HCT116 (cell line): ENCODE measurements around the gene RGS6. TPM values are rescaled to one million over a fixed set of nuclear protein-coding genes. Genes with fewer than 3 reads are reported as not detected.
A peak's percentile ranks its signal among the peaks of the same experiment; 100 is the strongest.

Experiments
- ATAC-seq: fragments of 200-7000 bp; cut with Tn5 transposase; 2 replicates; pipeline ENCODE4 v1.9.1; 2020; ENCODE audit warnings: mild to moderate bottlenecking, moderate library complexity
- BruUV-seq: library from RNA; stranded (reverse); fragments of 400-500 nt; replicated peaks from 2 replicates; lab custom pipeline; 2021; lab: Mats Ljungman, UMichigan
- CTCF ChIA-PET: fragments of 300-600 bp; sonication (Branson Sonifier 250); formaldehyde crosslinking; loops from one replicate; lab custom pipeline; 2021; ENCODE audit warnings: antibody characterized with exemption; lab: Charles Lee
- POLR2A ChIA-PET: fragments of 300-600, 350-600 bp; sonication (Branson Sonifier 250); formaldehyde crosslinking; loops from one replicate; lab custom pipeline; 2021; ENCODE audit warnings: antibody characterized with exemption; lab: Charles Lee
- RAD21 ChIA-PET, 2 experiments: fragments of 300-600 bp; sonication (Branson Sonifier 250); formaldehyde crosslinking; loops; one replicate each; lab custom pipeline; 2023; ENCODE audit warnings: low total read pairs in 2 of 2; ENCODE audit not compliant: uncharacterized antibody in 2 of 2, unreplicated experiment in 2 of 2, low non-redundant PET in 1 of 2; lab: Charles Lee
- DNase-seq: peaks from one replicate; pipeline ENCODE4 v3.0.0-alpha.2; 2010; ENCODE audit warnings: low read depth, low spot score
- H2AFZ ChIP-seq: fragments of 200-600 bp; shearing (Covaris generic), sonication (generic); 2 replicates; pipeline ENCODE4 v1.6.1; 2017; ENCODE audit warnings: low read depth, mixed run types, mixed read lengths, antibody characterized with exemption, low read length; ENCODE audit not compliant: poor library complexity, severe bottlenecking
- H3K27ac ChIP-seq: 2 replicates; pipeline ENCODE4 v1.5.1; 2012; ENCODE audit warnings: low read depth, low read length
- H3K27me3 ChIP-seq: fragments of 200-600 bp; sonication (generic); 2 replicates; pipeline ENCODE4 v1.6.1; 2016; ENCODE audit warnings: mixed run types, low read length, mixed read lengths; ENCODE audit not compliant: insufficient read depth
- H3K36me3 ChIP-seq, 2 experiments: fragments of 200-500 bp in 1 of 2; fragments of 200-600 bp in 1 of 2; sonication (Bioruptor generic) in 1 of 2; sonication (generic) in 1 of 2; 2 replicates each; pipeline versions ENCODE4 v1.5.1 to v1.6.1; 2014 to 2016; ENCODE audit warnings: low read length in 2 of 2, inconsistent platforms in 1 of 2, mixed read lengths in 1 of 2, mixed run types in 1 of 2; ENCODE audit not compliant: insufficient read depth in 2 of 2, control insufficient read depth in 1 of 2
- H3K4me1 ChIP-seq, 2 experiments: fragments of 200-600 bp in 1 of 2; sonication (generic) in 1 of 2; 2 replicates each; pipeline versions ENCODE4 v1.5.1 to v1.6.1; 2012 to 2017; ENCODE audit warnings: low read length in 2 of 2, inconsistent platforms in 1 of 2, mild to moderate bottlenecking in 1 of 2, mixed read lengths in 1 of 2, mixed run types in 1 of 2, moderate library complexity in 1 of 2; ENCODE audit not compliant: insufficient read depth in 2 of 2, control insufficient read depth in 1 of 2
- H3K4me2 ChIP-seq: fragments of 200-600 bp; sonication (generic); 2 replicates; pipeline ENCODE4 v1.6.1; 2017; ENCODE audit warnings: mixed run types, low read length, mixed read lengths
- H3K4me3 ChIP-seq, 2 experiments: fragments of 200-600 bp in 1 of 2; sonication (generic) in 1 of 2; replicated peaks in 1 of 2; 2 replicates each; pipeline ENCODE4 v1.5.1; 2011 to 2016; ENCODE audit warnings: low read length in 2 of 2, control low read depth in 1 of 2, low read depth in 1 of 2, mild to moderate bottlenecking in 1 of 2, mixed read lengths in 1 of 2, mixed run types in 1 of 2
- H3K79me2 ChIP-seq: fragments of 200-600 bp; sonication (generic); 2 replicates; pipeline ENCODE4 v1.6.1; 2017; ENCODE audit warnings: mild to moderate bottlenecking, mixed run types, low read length, moderate library complexity, mixed read lengths; ENCODE audit not compliant: insufficient read depth
- H3K9ac ChIP-seq: fragments of 200-600 bp; sonication (generic); 2 replicates; pipeline ENCODE4 v1.6.1; 2016; ENCODE audit warnings: low read length, mixed read lengths
- H3K9me2 ChIP-seq: fragments of 200-600 bp; sonication (generic), shearing (Covaris generic); 2 replicates; pipeline ENCODE4 v1.6.1; 2017; ENCODE audit warnings: mixed run types, mild to moderate bottlenecking, moderate library complexity; ENCODE audit not compliant: insufficient read depth
- H3K9me3 ChIP-seq, 2 experiments: fragments of 200-500 bp in 1 of 2; fragments of 200-600 bp in 1 of 2; sonication (Bioruptor generic) in 1 of 2; sonication (generic) in 1 of 2; 2 replicates each; pipeline ENCODE4 v1.6.1; 2014 to 2017; ENCODE audit warnings: low read length in 2 of 2, mixed read lengths in 2 of 2, inconsistent platforms in 1 of 2, low read depth in 1 of 2, mild to moderate bottlenecking in 1 of 2, mixed run types in 1 of 2, moderate library complexity in 1 of 2; ENCODE audit not compliant: control insufficient read depth in 1 of 2, insufficient read depth in 1 of 2
- H4K20me1 ChIP-seq: fragments of 200-600 bp; sonication (generic), shearing (Covaris generic); 2 replicates; pipeline ENCODE4 v1.6.1; 2017; ENCODE audit warnings: mixed run types, mild to moderate bottlenecking, moderate library complexity; ENCODE audit not compliant: insufficient read depth
- CBX3 ChIP-seq: IDR thresholded peaks from 2 replicates; pipeline ENCODE4 v1.6.1; 2012; ENCODE audit warnings: low read depth
- CEBPB ChIP-seq: IDR thresholded peaks from 2 replicates; pipeline ENCODE4 v1.6.1; 2012; ENCODE audit warnings: low read depth
- CTCF ChIP-seq, 3 experiments: fragments of 200-600 bp in 1 of 3; sonication (generic) in 1 of 3; IDR thresholded peaks in 2 of 3; conservative IDR thresholded peaks in 1 of 3; 2 replicates each; pipeline ENCODE4 v1.5.1; 2012 to 2017; ENCODE audit warnings: low read depth in 2 of 3, low read length in 2 of 3, antibody characterized with exemption in 1 of 3, borderline replicate concordance in 1 of 3, control low read depth in 1 of 3, mild to moderate bottlenecking in 1 of 3, mixed read lengths in 1 of 3, mixed run types in 1 of 3, moderate library complexity in 1 of 3; ENCODE audit not compliant: insufficient read depth in 1 of 3
- EZH2 ChIP-seq: fragments of 200-600 bp; sonication (generic); IDR thresholded peaks from 2 replicates; pipeline ENCODE4 v1.6.1; 2017; ENCODE audit warnings: antibody characterized with exemption, mixed run types
- FOSL1 ChIP-seq: IDR thresholded peaks from 2 replicates; pipeline ENCODE4 v1.6.1; 2012; ENCODE audit warnings: low read depth
- JUND ChIP-seq: IDR thresholded peaks from 2 replicates; pipeline ENCODE4 v1.6.1; 2012
- MAX ChIP-seq: IDR thresholded peaks from 2 replicates; pipeline ENCODE4 v1.6.1; 2012
- POLR2AphosphoS5 ChIP-seq: IDR thresholded peaks from 2 replicates; pipeline ENCODE4 v1.6.1; 2011; ENCODE audit warnings: mild to moderate bottlenecking, low read depth, low read length, moderate library complexity
- RAD21 ChIP-seq: IDR thresholded peaks from 2 replicates; pipeline ENCODE4 v1.6.1; 2012; ENCODE audit warnings: low read depth, mild to moderate bottlenecking
- SIN3A ChIP-seq: IDR thresholded peaks from 2 replicates; pipeline ENCODE4 v1.6.1; 2012; ENCODE audit warnings: low read depth
- SP1 ChIP-seq: IDR thresholded peaks from 2 replicates; pipeline ENCODE4 v1.6.1; 2012; ENCODE audit warnings: low read depth
- TCF7L2 ChIP-seq: IDR thresholded peaks from 2 replicates; pipeline ENCODE4 v1.7.0; 2011; ENCODE audit warnings: borderline replicate concordance, inconsistent platforms; ENCODE audit not compliant: insufficient read depth, insufficient read length; ENCODE audit errors: extremely low read depth
- ZFX ChIP-seq: fragments of 450-650 bp; IDR thresholded peaks from 2 replicates; pipeline ENCODE4 v1.6.1; 2017
- intact Hi-C: fragments of 100-400 bp; cut with micrococcal nuclease; formaldehyde crosslinking; loops from 2 replicates; pipeline ENCODE4 v1.10.0; 2022
- total RNA-seq: library from RNA; stranded (reverse); gene quantifications from one replicate; pipeline ENCODE4 v1.2.1, GENCODE V29; 2021; ENCODE audit not compliant: unreplicated experiment

RGS6 gene
- total RNA-seq, 1 experiment from 2014 or later, result 4.7 TPM

GRCh38 chr14:72463291-72463866, 531.1 kb downstream of the RGS6 start:
- peak; percentile 73 for DNase-seq
- ATAC-seq, result peak; percentile 96
- Histone ChIP-seq H3K79me2 (no peaks in the 10 kb centered on the region), H3K27me3 (no peaks in the 10 kb centered on the region), H3K9me3 (no peaks in the 10 kb centered on the region), H2AFZ (peak overlapping the region; percentile 36), H3K4me3 (peak overlapping the region in 1 of 2 experiments; percentile 39; a peak in 2 of 4 replicates), H3K27ac (peak overlapping the region; percentile 24; the same call in 1 of the 2 replicates), H4K20me1 (no peaks in the 10 kb centered on the region), H3K4me2 (peak overlapping the region; percentile 71), H3K9me2 (no peaks in the 10 kb centered on the region), H3K36me3 (no peaks in the 10 kb centered on the region), H3K4me1 (peaks cover 14 to 24% of the 10 kb centered on the region in 2 experiments), H3K9ac (peak overlapping the region; percentile 34)
- BruUV-seq, result no TSS peak
- ChIA-PET CTCF (interaction anchor here (0.6 kb wide), 2 partner anchors 51 to 445 kb away, joined by 3 read pairs; no protein-coding TSS in a partner anchor), POLR2A (interaction anchor here (0.6 to 1.8 kb wide), 3 partner anchors 9 to 13 kb away, joined by 3 to 10 read pairs (median 3); no protein-coding TSS in a partner anchor), RAD21 (no interaction called here)
- intact Hi-C loops, result loop anchor here (5.0 kb wide), 1 partner anchor 999 kb away; no protein-coding TSS in a partner anchor
- TF ChIP-seq SIN3A (0 out of 2 replicates have a peak, but pooled peaks have one; percentile 20), TCF7L2 (no peak), FOSL1 (peak; percentile 74), MAX (peak; percentile 57; the same call in 1 of the 2 replicates), SP1 (peak; percentile 72), EZH2 (no peak), CBX3 (peak; percentile 77), CEBPB (no peak), JUND (peak; percentile 59; the same call in 1 of the 2 replicates)

GRCh38 chr14:72464226-72464625, 532.0 kb downstream of the RGS6 start:
- BruUV-seq, result no TSS peak
- no peaks in the 10 kb centered on the region for H3K9me2 ChIP-seq
- intact Hi-C loops, result loop anchor here (5.0 kb wide), 1 partner anchor 998 kb away; no protein-coding TSS in a partner anchor
- H3K4me3 ChIP-seq, result no peak overlapping the region
- RAD21 ChIA-PET, result no interaction called here
- H3K27ac ChIP-seq, result no peak overlapping the region
- H2AFZ ChIP-seq, result no peak overlapping the region
- POLR2A ChIA-PET, result interaction anchor here (1.8 kb wide), 1 partner anchor 12 kb away, joined by 10 read pairs; no protein-coding TSS in a partner anchor
- CTCF ChIA-PET, result interaction anchor here (0.6 kb wide), 1 partner anchor 50 kb away, joined by 3 read pairs; no protein-coding TSS in a partner anchor
- TF ChIP-seq FOSL1, result no peak
- TF ChIP-seq RAD21, result no peak
- TF ChIP-seq ZFX, result no peak
- TF ChIP-seq POLR2AphosphoS5, result no peak
- TF ChIP-seq TCF7L2, result no peak
- no peak for TF ChIP-seq CTCF (IDR thresholded peaks at IDR 0.05 in 2 of 3, conservative IDR thresholded peaks at IDR 0.05 in 1 of 3; ENCODE audit: borderline replicate concordance in 1 of 3, insufficient read depth in 1 of 3, low read depth in 2 of 3, low read length in 2 of 3)
- H3K79me2 ChIP-seq, result no peaks in the 10 kb centered on the region
- H3K4me2 ChIP-seq, result no peak overlapping the region
- no peak for DNase-seq
- no peaks in the 10 kb centered on the region for H3K27me3 ChIP-seq
- H3K36me3 ChIP-seq, result no peaks in the 10 kb centered on the region
- H3K9ac ChIP-seq, result no peak overlapping the region
- no peaks in the 10 kb centered on the region for H3K9me3 ChIP-seq
- H3K4me1 ChIP-seq, result peaks cover 14 to 25% of the 10 kb centered on the region in 2 experiments
- H4K20me1 ChIP-seq, result no peaks in the 10 kb centered on the region
- no peak for ATAC-seq
